Upper lobe of right lung (tissue), 1 donor: ENCODE results near the gene PKIB. TPM values are rescaled to one million over a fixed set of nuclear protein-coding genes. Genes with fewer than 3 reads are reported as not detected.
A peak's percentile ranks its signal among the peaks of the same experiment; 100 is the strongest.
"Not testable (repeated sequence)": the region's sequence is repeated elsewhere in the genome, so short reads cannot be mapped to it uniquely, and the experiment has no call there.

Experiments used
- ATAC-seq: fragments of 200-7000 bp; cut with Tn5 transposase; one replicate; pipeline ENCODE4 v1.9.1; 2020; ENCODE audit warnings: mild to moderate bottlenecking, moderate library complexity
- DNase-seq: peaks from one replicate; pipeline ENCODE4 v3.0.0-alpha.2; 2020
- H3K27ac ChIP-seq: fragments of 200-600 bp; one replicate; pipeline ENCODE4 v1.8.0; 2022
- H3K27me3 ChIP-seq: fragments of 200-600 bp; one replicate; pipeline ENCODE4 v1.8.0; 2022; ENCODE audit warnings: mild to moderate bottlenecking
- H3K36me3 ChIP-seq: fragments of 200-600 bp; one replicate; pipeline ENCODE4 v1.8.0; 2022
- H3K4me1 ChIP-seq: fragments of 200-600 bp; one replicate; pipeline ENCODE4 v1.8.0; 2022
- H3K4me3 ChIP-seq: fragments of 200-600 bp; one replicate; pipeline ENCODE4 v1.8.0; 2022; ENCODE audit warnings: mild to moderate bottlenecking
- H3K9me3 ChIP-seq: fragments of 200-600 bp; one replicate; pipeline ENCODE4 v1.8.0; 2022
- intact Hi-C: fragments of 100-400 bp; cut with DNase I; formaldehyde crosslinking; loops from one replicate; pipeline ENCODE4 v1.11.0; 2022
- total RNA-seq: library from RNA; stranded (reverse); fragmentation: NEBNext Ultra II Directional; extraction: Animal tissue kit (Norgen Biotek cat#: 25700); gene quantifications from one replicate; pipeline ENCODE4 v1.2.1, GENCODE V29; 2021
- TF ChIP-seq, protein P1 (sequence below): fragments of 200-600 bp; IDR thresholded peaks from one replicate; pipeline ENCODE4 v1.8.0; 2022; ENCODE audit warnings: antibody characterized with exemption
- donor health status: DM: no; HTN: yes; CAD: no; lungs with severe emphysema.

PKIB gene
- total RNA-seq, 1 donor from 2014 or later = 2.1 TPM

DNA sequence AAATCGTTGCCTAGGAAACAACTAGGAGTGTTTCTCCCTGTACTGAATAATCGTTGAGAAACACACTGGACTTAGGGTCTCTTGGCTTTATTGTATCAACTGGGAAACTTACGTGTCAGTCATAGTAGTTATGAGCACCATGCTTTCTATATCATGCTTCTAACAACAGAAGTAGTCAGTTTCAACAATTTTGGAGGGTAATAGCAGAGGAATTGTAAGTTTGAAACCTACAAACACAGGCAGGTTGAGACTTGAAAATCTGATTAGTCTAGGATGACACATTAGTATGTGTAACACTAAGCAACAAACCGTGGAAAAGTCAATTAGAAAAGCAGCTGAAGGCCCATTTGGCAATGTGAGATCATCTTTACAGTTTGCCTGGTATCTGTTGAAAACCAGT lies 125.4 kb downstream of the PKIB start:
- ATAC-seq (no peak), DNase-seq (no peak)
- Histone ChIP-seq H3K27me3 (no peaks in the 10 kb centered on the region), H3K4me1 (peaks cover 3% of the 10 kb centered on the region), H3K9me3 (no peaks in the 10 kb centered on the region), H3K27ac (no peak overlapping the region), H3K4me3 (no peak overlapping the region), H3K36me3 (no peaks in the 10 kb centered on the region)
- TF ChIP-seq, protein P1, sequence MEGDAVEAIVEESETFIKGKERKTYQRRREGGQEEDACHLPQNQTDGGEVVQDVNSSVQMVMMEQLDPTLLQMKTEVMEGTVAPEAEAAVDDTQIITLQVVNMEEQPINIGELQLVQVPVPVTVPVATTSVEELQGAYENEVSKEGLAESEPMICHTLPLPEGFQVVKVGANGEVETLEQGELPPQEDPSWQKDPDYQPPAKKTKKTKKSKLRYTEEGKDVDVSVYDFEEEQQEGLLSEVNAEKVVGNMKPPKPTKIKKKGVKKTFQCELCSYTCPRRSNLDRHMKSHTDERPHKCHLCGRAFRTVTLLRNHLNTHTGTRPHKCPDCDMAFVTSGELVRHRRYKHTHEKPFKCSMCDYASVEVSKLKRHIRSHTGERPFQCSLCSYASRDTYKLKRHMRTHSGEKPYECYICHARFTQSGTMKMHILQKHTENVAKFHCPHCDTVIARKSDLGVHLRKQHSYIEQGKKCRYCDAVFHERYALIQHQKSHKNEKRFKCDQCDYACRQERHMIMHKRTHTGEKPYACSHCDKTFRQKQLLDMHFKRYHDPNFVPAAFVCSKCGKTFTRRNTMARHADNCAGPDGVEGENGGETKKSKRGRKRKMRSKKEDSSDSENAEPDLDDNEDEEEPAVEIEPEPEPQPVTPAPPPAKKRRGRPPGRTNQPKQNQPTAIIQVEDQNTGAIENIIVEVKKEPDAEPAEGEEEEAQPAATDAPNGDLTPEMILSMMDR = no peak
- intact Hi-C loops = no loop called here

DNA sequence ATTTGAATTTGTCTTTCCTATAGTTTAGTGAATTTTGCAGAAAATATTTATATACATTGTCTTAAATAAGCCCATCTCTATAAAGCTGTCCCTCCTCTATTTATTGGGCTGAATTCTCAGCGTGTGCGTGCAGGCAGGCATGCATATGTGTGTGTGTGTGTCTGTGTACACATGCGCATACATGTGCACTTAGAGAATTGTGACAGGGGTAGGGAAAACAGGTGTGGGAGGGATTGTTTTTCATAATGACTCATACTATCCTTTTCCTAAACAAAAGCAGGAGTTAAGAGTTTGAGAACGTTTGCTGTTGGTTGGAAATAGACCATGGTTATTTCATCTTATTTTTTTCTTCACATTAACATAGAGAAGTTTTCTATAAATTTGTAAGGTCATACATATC lies 126.0 kb downstream of the PKIB start:
- Histone ChIP-seq H3K4me1 (peaks cover 3% of the 10 kb centered on the region), H3K27me3 (no peaks in the 10 kb centered on the region), H3K36me3 (no peaks in the 10 kb centered on the region), H3K27ac (no peak overlapping the region), H3K9me3 (no peaks in the 10 kb centered on the region), H3K4me3 (no peak overlapping the region)
- intact Hi-C loops = no loop called here
- DNase-seq (no peak), ATAC-seq (no peak)
- TF ChIP-seq, protein P1 = no peak

DNA sequence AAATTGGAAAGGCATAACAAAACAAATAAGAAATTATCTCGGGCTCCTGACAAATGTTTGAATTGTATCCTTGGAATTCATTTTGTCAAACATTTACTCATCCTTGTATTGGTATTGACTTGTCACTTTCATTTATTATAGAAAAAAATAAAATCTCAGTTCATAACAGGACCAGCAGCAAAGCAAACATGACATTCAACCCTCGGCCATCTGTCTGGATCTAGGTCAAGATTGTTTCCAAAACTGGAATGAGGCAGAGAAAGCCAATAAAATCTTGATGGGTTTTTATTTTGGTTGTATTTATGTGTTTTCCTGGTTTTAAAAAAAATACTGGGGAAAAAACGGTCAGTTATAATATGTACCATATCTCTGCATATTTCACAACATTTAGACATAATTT lies 126.4 kb downstream of the PKIB start:
- TF ChIP-seq, protein P1 = no peak
- Histone ChIP-seq H3K27ac (no peak overlapping the region), H3K9me3 (no peaks in the 10 kb centered on the region), H3K27me3 (no peaks in the 10 kb centered on the region), H3K4me3 (no peak overlapping the region), H3K4me1 (peaks cover 3% of the 10 kb centered on the region), H3K36me3 (no peaks in the 10 kb centered on the region)
- DNase-seq (no peak), ATAC-seq (no peak)
- intact Hi-C loops = no loop called here

DNA sequence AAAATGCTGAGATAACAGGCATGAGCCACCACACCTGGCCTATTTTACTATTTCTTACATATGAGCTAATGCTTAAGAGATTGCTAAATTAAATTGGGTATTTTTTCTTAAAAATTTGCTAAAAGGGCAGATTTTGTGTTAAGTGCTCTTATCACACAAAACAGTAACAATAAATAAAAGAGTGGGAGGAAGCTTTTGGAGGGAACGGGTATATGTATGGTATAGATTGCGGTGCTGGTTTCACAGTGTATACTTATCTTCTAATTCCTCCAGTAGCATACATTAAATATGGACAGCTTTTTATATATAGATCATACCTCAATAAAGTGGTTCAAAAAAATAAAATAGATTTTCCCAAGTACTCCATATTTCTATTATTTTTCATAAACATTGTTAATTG lies 129.9 kb downstream of the PKIB start:
- intact Hi-C loops = no loop called here
- ATAC-seq (no peak), DNase-seq (no peak)
- Histone ChIP-seq H3K27ac (no peak overlapping the region), H3K27me3 (no peaks in the 10 kb centered on the region), H3K4me1 (peaks cover 3% of the 10 kb centered on the region), H3K9me3 (no peaks in the 10 kb centered on the region), H3K4me3 (no peak overlapping the region), H3K36me3 (no peaks in the 10 kb centered on the region)
- TF ChIP-seq, protein P1 = no peak

DNA sequence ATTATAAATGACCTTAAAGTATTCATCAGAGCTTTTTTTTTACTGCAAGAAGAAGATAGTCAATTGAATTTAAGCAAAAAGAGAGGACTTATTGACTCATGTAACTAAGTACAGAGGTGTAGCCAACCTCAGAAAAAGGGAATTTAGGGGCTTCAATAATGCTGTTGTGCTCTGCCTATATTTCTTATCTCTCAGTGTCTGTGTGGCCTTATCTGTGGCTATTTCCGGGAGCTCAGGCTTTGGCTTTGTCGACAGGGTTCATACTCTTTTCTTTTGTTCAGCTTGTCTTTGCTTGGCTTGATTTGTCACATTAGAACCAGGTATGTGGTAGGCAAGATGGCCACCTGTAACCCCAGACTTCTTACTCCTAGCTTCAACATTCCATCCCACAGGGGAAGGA lies 130.7 kb downstream of the PKIB start:
- H3K27me3 ChIP-seq = no peaks in the 10 kb centered on the region
- ATAC-seq (no peak), DNase-seq (no peak)
- H3K4me1 ChIP-seq = no peaks in the 10 kb centered on the region
- H3K9me3 ChIP-seq = no peaks in the 10 kb centered on the region
- H3K27ac ChIP-seq = no peak overlapping the region
- no peak overlapping the region for H3K4me3 ChIP-seq
- H3K36me3 ChIP-seq = no peaks in the 10 kb centered on the region
- TF ChIP-seq, protein P1 = no peak
- intact Hi-C loops = no loop called here

DNA sequence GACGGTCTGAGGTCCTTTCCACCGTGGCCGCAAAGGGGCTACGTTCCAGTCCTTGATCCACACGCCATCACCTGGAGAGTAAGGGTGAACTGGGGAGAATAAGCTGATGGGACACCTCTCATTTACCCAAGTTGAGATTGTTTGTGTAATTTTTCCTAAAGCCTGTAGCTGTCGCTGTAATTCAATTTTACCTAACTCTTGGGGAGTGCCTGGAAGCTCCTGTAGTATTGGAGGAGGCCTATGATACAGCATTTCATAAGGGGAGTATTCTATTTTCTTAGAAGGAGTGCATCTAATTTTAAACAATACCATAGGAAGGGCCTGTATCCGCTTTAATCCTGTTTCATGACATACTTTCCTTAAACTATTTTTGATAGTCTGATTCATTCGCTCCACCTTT lies 134.0 kb downstream of the PKIB start:
- intact Hi-C loops, H3K36me3 ChIP-seq, ATAC-seq, H3K27me3 ChIP-seq, DNase-seq, H3K9me3 ChIP-seq, H3K4me1 ChIP-seq, H3K4me3 ChIP-seq: not testable (repeated sequence)
- H3K27ac ChIP-seq = peak overlapping the region; percentile 63
- TF ChIP-seq, protein P1 = peak; percentile 40

DNA sequence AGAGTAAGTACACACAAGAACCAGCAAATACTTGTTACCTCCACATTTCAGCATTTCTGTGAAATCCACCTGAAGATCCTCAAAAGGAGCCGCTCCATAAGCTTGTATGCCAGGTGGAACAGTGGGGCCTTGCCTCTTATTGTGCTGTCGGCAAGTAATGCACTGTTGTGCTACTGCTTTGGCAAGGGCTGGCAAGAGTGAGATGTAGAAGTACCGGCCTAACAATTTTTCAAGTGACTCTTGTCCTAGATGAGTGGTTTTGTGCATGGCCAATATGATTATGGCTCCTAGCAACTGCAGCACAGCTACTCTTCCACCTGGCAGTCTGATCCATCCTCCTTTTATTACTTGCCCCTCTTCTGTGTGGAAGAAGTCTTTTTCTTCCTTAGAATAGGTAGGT lies 134.7 kb downstream of the PKIB start:
- DNase-seq = peak; percentile 66
- peak; percentile 68 for ATAC-seq
- H3K4me3 ChIP-seq, H3K9me3 ChIP-seq, H3K36me3 ChIP-seq, H3K27me3 ChIP-seq, intact Hi-C loops, H3K4me1 ChIP-seq: not testable (repeated sequence)
- peak overlapping the region; percentile 63 for H3K27ac ChIP-seq
